Panc1 (cell line): ENCODE measurements around the gene ZNF507. TPM values are rescaled to one million over a fixed set of nuclear protein-coding genes. Genes with fewer than 3 reads are reported as not detected.

Experiments
- ATAC-seq: fragments of 200-7000 bp; cut with Tn5 transposase; 2 replicates; pipeline ENCODE4 v1.9.1; 2020; ENCODE audit warnings: mild to moderate bottlenecking, moderate library complexity
- BruUV-seq: library from RNA; stranded (reverse); fragments of 400-500 nt; replicated peaks from 2 replicates; lab custom pipeline; 2021; lab: Mats Ljungman, UMichigan
- CTCF ChIA-PET: fragments of 300-600 bp; sonication (Branson Sonifier 250); formaldehyde crosslinking; loops from one replicate; lab custom pipeline; 2022; ENCODE audit warnings: antibody characterized with exemption; lab: Charles Lee
- POLR2A ChIA-PET: fragments of 300-600 bp; sonication (Branson Sonifier 250); formaldehyde crosslinking; loops from one replicate; lab custom pipeline; 2022; ENCODE audit warnings: antibody characterized with exemption; lab: Charles Lee
- DNase-seq: peaks from one replicate; pipeline ENCODE4 v3.0.0-alpha.2; 2010; ENCODE audit warnings: low read depth, low spot score
- H3K27ac ChIP-seq: 2 replicates; pipeline ENCODE4 v1.5.1; 2011; ENCODE audit warnings: mild to moderate bottlenecking, low read length, inconsistent platforms
- H3K27me3 ChIP-seq: fragments of 200-500 bp; sonication (Bioruptor generic); 2 replicates; pipeline ENCODE4 v1.6.0; 2014; ENCODE audit warnings: low read length, inconsistent platforms; ENCODE audit not compliant: control insufficient read depth, insufficient read depth
- H3K36me3 ChIP-seq: fragments of 200-500 bp; sonication (Bioruptor generic); 2 replicates; pipeline ENCODE4 v1.5.1; 2014; ENCODE audit warnings: inconsistent platforms, mild to moderate bottlenecking, low read length, moderate library complexity; ENCODE audit not compliant: control insufficient read depth, insufficient read depth
- H3K4me1 ChIP-seq: 2 replicates; pipeline ENCODE4 v1.5.1; 2011; ENCODE audit warnings: inconsistent platforms, mild to moderate bottlenecking, low read length, moderate library complexity; ENCODE audit not compliant: control insufficient read depth, insufficient read depth
- H3K4me3 ChIP-seq, 2 experiments: 2 replicates each; pipeline ENCODE4 v1.5.1; 2011 to 2012; ENCODE audit warnings: low read depth in 2 of 2, low read length in 2 of 2, mild to moderate bottlenecking in 2 of 2, inconsistent platforms in 1 of 2, moderate library complexity in 1 of 2
- H3K9me3 ChIP-seq: fragments of 200-500 bp; sonication (Bioruptor generic); 2 replicates; pipeline ENCODE4 v1.5.1; 2014; ENCODE audit warnings: low read depth, mild to moderate bottlenecking, inconsistent platforms, low read length, moderate library complexity; ENCODE audit not compliant: control insufficient read depth, insufficient read depth
- POLR2AphosphoS5 ChIP-seq: IDR thresholded peaks from 2 replicates; pipeline ENCODE4 v1.6.1; 2012; ENCODE audit warnings: mild to moderate bottlenecking, low read depth, low read length, moderate library complexity
- REST ChIP-seq, 2 experiments: IDR thresholded peaks; 2 replicates each; pipeline ENCODE4 v1.6.1; 2011 to 2012; ENCODE audit warnings: low read depth in 2 of 2, control low read depth in 1 of 2, low read length in 1 of 2, mild to moderate bottlenecking in 1 of 2, moderate library complexity in 1 of 2; ENCODE audit not compliant: insufficient read depth in 1 of 2
- SIN3A ChIP-seq: IDR thresholded peaks from 2 replicates; pipeline ENCODE4 v1.6.1; 2012; ENCODE audit warnings: low read depth, mild to moderate bottlenecking, low read length, moderate library complexity, borderline replicate concordance; ENCODE audit not compliant: insufficient read depth
- TCF7L2 ChIP-seq: IDR thresholded peaks from 2 replicates; pipeline ENCODE4 v1.6.1; 2011; ENCODE audit warnings: mild to moderate bottlenecking, low read depth, low read length, inconsistent platforms
- in situ Hi-C: cut with HindIII; loops from 2 replicates; pipeline ENCODE4 v1.10.0; 2016; ENCODE audit warnings: low sequenced_read_pairs, low pct_unique_long_range_greater_than_20kb
- intact Hi-C: fragments of 100-400 bp; cut with micrococcal nuclease; formaldehyde crosslinking; loops from one replicate; pipeline ENCODE4 v1.10.0; 2022; ENCODE audit not compliant: unreplicated experiment
- total RNA-seq: library from RNA; stranded (reverse); gene quantifications from one replicate; pipeline ENCODE4 v1.2.1, GENCODE V29; 2021; ENCODE audit not compliant: unreplicated experiment
- TF ChIP-seq, protein P1 (sequence below): fragments of 450-650 bp; IDR thresholded peaks from 2 replicates; pipeline ENCODE4 v1.5.1; 2017; ENCODE audit warnings: mild to moderate bottlenecking

Gene ZNF507
- total RNA-seq, 1 experiment from 2014 or later = 28.3 TPM

DNA sequence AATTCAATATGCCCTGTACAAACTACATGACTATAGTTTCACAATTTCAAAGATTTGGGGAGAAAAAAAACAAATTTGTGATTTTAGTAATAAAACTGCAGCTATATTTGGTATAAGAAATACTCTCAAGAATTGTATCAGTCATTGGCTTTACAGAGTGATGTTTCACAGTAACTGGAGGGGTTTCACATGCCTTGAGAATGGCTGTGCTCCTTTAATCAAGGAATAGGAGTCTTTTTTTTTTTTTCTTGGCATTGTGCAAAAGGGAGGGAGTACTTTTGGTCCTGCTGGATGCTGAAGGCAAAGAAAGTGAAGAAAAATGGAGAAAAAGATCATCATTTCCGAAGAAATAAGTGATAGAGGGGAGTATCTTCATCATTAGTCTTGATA is 6.8 kb downstream of the ZNF507 start:
- Histone ChIP-seq H3K4me1 (peaks cover 41% of the 10 kb centered on the region), H3K9me3 (no peaks in the 10 kb centered on the region; the same call in 1 of the 2 replicates), H3K4me3 (no peak overlapping the region), H3K27me3 (no peaks in the 10 kb centered on the region), H3K36me3 (peaks cover 56% of the 10 kb centered on the region), H3K27ac (no peak overlapping the region)
- intact Hi-C loops (no loop called here), in situ Hi-C loops (no loop called here)
- BruUV-seq = no TSS peak
- ChIA-PET POLR2A (no interaction called here), CTCF (no interaction called here)
- TF ChIP-seq SIN3A = no peak
- TF ChIP-seq REST (IDR thresholded peaks at IDR 0.05; ENCODE audit: insufficient read depth in 1 of 2, low read depth in 2 of 2, low read length in 1 of 2) = no peak
- no peak for TF ChIP-seq TCF7L2
- TF ChIP-seq POLR2AphosphoS5 = no peak
- TF ChIP-seq, protein P1, sequence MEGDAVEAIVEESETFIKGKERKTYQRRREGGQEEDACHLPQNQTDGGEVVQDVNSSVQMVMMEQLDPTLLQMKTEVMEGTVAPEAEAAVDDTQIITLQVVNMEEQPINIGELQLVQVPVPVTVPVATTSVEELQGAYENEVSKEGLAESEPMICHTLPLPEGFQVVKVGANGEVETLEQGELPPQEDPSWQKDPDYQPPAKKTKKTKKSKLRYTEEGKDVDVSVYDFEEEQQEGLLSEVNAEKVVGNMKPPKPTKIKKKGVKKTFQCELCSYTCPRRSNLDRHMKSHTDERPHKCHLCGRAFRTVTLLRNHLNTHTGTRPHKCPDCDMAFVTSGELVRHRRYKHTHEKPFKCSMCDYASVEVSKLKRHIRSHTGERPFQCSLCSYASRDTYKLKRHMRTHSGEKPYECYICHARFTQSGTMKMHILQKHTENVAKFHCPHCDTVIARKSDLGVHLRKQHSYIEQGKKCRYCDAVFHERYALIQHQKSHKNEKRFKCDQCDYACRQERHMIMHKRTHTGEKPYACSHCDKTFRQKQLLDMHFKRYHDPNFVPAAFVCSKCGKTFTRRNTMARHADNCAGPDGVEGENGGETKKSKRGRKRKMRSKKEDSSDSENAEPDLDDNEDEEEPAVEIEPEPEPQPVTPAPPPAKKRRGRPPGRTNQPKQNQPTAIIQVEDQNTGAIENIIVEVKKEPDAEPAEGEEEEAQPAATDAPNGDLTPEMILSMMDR = no peak
- ATAC-seq = no peak
- no peak for DNase-seq

GRCh38 chr19:32354345-32354744 is 8.9 kb downstream of the ZNF507 start:
- no peak overlapping the region for H3K4me3 ChIP-seq
- CTCF ChIA-PET = no interaction called here
- BruUV-seq = no TSS peak

More at GRCh38 chr19:32354345-32354744, 8.9 kb downstream of the ZNF507 start:
- POLR2A ChIA-PET = no interaction called here
- ATAC-seq (no peak), DNase-seq (no peak)
- Histone ChIP-seq H3K27ac (no peak overlapping the region), H3K4me1 (peaks cover 20% of the 10 kb centered on the region), H3K9me3 (no peaks in the 10 kb centered on the region), H3K36me3 (peaks cover 59% of the 10 kb centered on the region), H3K27me3 (no peaks in the 10 kb centered on the region)
- in situ Hi-C loops = no loop called here
- TF ChIP-seq POLR2AphosphoS5 (no peak), TCF7L2 (no peak), SIN3A (no peak), REST (IDR thresholded peaks at IDR 0.05; ENCODE audit: insufficient read depth in 1 of 2, low read depth in 2 of 2, low read length in 1 of 2) (no peak)
- TF ChIP-seq, protein P1 = no peak
- intact Hi-C loops = no loop called here
